ENCODE measurements around the gene TXNDC2. TPM values are rescaled to one million over a fixed set of nuclear protein-coding genes. Genes with fewer than 3 reads are reported as not detected.

Gene TXNDC2
- total RNA-seq, 1 experiment from 2014 or later, result 0.12 TPM

- Histone ChIP-seq H3K27ac (ENCODE audit: low read depth, low read length) (no peak overlapping the region), H3K4me3 (replicated peaks in 1 of 2; ENCODE audit: low read depth in 1 of 2, low read length in 2 of 2) (no peak overlapping the region), H3K79me2 (ENCODE audit: insufficient read depth, low read length) (no peaks in the 10 kb centered on the region), H2AFZ (ENCODE audit: low read depth, low read length, poor library complexity, severe bottlenecking) (no peak overlapping the region), H4K20me1 (ENCODE audit: insufficient read depth) (no peaks in the 10 kb centered on the region), H3K4me1 (ENCODE audit: control insufficient read depth in 1 of 2, insufficient read depth in 2 of 2, low read length in 2 of 2) (peaks cover 0 to 13% of the 10 kb centered on the region in 2 experiments; a peak in 2 of 4 replicates), H3K9me3 (ENCODE audit: control insufficient read depth in 1 of 2, insufficient read depth in 1 of 2, low read depth in 1 of 2, low read length in 2 of 2) (no peaks in the 10 kb centered on the region), H3K9ac (ENCODE audit: low read length) (no peak overlapping the region), H3K36me3 (ENCODE audit: control insufficient read depth in 1 of 2, insufficient read depth in 2 of 2, low read length in 2 of 2) (no peaks in the 10 kb centered on the region), H3K9me2 (ENCODE audit: insufficient read depth) (no peaks in the 10 kb centered on the region), H3K4me2 (ENCODE audit: low read length) (no peak overlapping the region), H3K27me3 (ENCODE audit: insufficient read depth, low read length) (no peaks in the 10 kb centered on the region)
- intact Hi-C loops (cut with micrococcal nuclease), result no loop called here
- no TSS peak for BruUV-seq (replicated peaks)
- POLR2A ChIA-PET, result no interaction called here
- no peak for ATAC-seq
- CTCF ChIA-PET, result no interaction called here
- DNase-seq (ENCODE audit: low read depth, low spot score), result no peak
- RAD21 ChIA-PET (ENCODE audit: low non-redundant PET in 1 of 2, low total read pairs in 2 of 2, uncharacterized antibody in 2 of 2, unreplicated experiment in 2 of 2), result no interaction called here
- TF ChIP-seq POLR2AphosphoS5 (IDR thresholded peaks at IDR 0.05; ENCODE audit: low read depth, low read length) (no peak), FOSL1 (IDR thresholded peaks at IDR 0.05; ENCODE audit: low read depth) (no peak), CEBPB (IDR thresholded peaks at IDR 0.05; ENCODE audit: low read depth) (no peak), SIN3A (IDR thresholded peaks at IDR 0.05; ENCODE audit: low read depth) (no peak), TCF7L2 (IDR thresholded peaks at IDR 0.05; ENCODE audit: borderline replicate concordance, extremely low read depth, insufficient read depth, insufficient read length) (no peak), ELF1 (IDR thresholded peaks at IDR 0.05; ENCODE audit: borderline replicate concordance, low read depth) (no peak), JUND (IDR thresholded peaks at IDR 0.05) (no peak), CBX3 (IDR thresholded peaks at IDR 0.05; ENCODE audit: low read depth) (no peak), ZBTB33 (IDR thresholded peaks at IDR 0.05; ENCODE audit: extremely low read depth, insufficient replicate concordance, low read length) (no peak)
These were observed 1.1 kb upstream of the TXNDC2 start for GRCh38 chr18:9884532-9885140.

All from HCT116 (cell line).